ENCODE data around the gene VNN1.

GRCh38 chr6:132708002-132708401 lies 5.9 kb downstream of the VNN1 start:
- TF ChIP-seq ATF2 (tag by site-specific recombination; IDR thresholded peaks at IDR 0.05; ENCODE audit: low read depth) (no peak), ZNF274 (IDR thresholded peaks at IDR 0.05; ENCODE audit: low read length) (no peak), ZNF274 (tag by site-specific recombination; IDR thresholded peaks at IDR 0.05; ENCODE audit: borderline replicate concordance) (no peak), ZNF335 (tag by site-specific recombination; conservative IDR thresholded peaks at IDR 0.05) (no peak), CTCF (tag by site-specific recombination; IDR thresholded peaks at IDR 0.05) (no peak)

Measured in HEK293 (cell line).